HL-60 (cell line): Measurements from ENCODE around the gene ZNF597.

Source experiments
- GABPA ChIP-seq: IDR thresholded peaks from 2 replicates; pipeline ENCODE4 v1.6.1; 2012; ENCODE audit warnings: low read depth
- POLR2AphosphoS5 ChIP-seq: IDR thresholded peaks from 2 replicates; pipeline ENCODE4 v1.6.1; 2012; ENCODE audit warnings: low read depth
- SPI1 ChIP-seq: IDR thresholded peaks from 2 replicates; pipeline ENCODE4 v1.6.1; 2012; ENCODE audit warnings: low read depth, mild to moderate bottlenecking, borderline replicate concordance
- TF ChIP-seq, protein P1 (sequence below): IDR thresholded peaks from one replicate; pipeline ENCODE4 v1.5.1; 2011; ENCODE audit warnings: low read length, control low read depth, inconsistent platforms; ENCODE audit not compliant: insufficient read depth
- TF ChIP-seq, protein P2 (sequence below): IDR thresholded peaks from 2 replicates; pipeline ENCODE4 v1.6.1; 2012; ENCODE audit warnings: low read depth; ENCODE audit not compliant: insufficient replicate concordance

DNA sequence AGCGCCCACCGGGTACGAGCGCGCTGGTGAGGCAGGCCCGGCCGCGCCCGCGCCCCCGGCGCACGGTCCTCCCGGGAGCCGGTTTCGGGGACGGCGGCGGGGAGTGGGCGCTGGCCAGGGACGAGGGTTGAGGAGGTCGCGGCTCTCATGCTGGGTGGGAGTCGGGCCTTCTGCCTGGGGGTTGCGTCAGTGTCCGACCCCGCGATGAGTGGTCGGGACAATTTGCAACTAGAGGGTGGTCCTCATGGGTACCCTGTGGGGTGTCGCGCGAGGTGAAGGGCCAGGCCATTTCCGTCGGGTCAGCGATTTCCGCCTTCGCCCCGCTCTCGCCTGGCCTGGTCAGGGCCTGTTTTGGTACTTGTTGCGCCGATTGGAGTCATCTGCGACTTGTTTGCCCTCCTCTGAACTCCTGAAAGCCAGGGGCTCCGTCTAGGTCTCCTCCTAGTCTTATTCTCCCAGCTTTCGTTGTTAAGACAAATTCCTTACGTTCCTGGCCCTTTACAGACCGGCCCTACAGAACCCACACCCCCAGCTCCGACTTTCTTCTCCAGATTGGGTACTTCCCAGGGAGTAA lies 15.1 kb upstream of the ZNF597 start:
- TF ChIP-seq, protein P1, sequence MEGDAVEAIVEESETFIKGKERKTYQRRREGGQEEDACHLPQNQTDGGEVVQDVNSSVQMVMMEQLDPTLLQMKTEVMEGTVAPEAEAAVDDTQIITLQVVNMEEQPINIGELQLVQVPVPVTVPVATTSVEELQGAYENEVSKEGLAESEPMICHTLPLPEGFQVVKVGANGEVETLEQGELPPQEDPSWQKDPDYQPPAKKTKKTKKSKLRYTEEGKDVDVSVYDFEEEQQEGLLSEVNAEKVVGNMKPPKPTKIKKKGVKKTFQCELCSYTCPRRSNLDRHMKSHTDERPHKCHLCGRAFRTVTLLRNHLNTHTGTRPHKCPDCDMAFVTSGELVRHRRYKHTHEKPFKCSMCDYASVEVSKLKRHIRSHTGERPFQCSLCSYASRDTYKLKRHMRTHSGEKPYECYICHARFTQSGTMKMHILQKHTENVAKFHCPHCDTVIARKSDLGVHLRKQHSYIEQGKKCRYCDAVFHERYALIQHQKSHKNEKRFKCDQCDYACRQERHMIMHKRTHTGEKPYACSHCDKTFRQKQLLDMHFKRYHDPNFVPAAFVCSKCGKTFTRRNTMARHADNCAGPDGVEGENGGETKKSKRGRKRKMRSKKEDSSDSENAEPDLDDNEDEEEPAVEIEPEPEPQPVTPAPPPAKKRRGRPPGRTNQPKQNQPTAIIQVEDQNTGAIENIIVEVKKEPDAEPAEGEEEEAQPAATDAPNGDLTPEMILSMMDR = no peak
- TF ChIP-seq GABPA (no peak), POLR2AphosphoS5 (no peak), SPI1 (no peak)
- TF ChIP-seq, protein P2, sequence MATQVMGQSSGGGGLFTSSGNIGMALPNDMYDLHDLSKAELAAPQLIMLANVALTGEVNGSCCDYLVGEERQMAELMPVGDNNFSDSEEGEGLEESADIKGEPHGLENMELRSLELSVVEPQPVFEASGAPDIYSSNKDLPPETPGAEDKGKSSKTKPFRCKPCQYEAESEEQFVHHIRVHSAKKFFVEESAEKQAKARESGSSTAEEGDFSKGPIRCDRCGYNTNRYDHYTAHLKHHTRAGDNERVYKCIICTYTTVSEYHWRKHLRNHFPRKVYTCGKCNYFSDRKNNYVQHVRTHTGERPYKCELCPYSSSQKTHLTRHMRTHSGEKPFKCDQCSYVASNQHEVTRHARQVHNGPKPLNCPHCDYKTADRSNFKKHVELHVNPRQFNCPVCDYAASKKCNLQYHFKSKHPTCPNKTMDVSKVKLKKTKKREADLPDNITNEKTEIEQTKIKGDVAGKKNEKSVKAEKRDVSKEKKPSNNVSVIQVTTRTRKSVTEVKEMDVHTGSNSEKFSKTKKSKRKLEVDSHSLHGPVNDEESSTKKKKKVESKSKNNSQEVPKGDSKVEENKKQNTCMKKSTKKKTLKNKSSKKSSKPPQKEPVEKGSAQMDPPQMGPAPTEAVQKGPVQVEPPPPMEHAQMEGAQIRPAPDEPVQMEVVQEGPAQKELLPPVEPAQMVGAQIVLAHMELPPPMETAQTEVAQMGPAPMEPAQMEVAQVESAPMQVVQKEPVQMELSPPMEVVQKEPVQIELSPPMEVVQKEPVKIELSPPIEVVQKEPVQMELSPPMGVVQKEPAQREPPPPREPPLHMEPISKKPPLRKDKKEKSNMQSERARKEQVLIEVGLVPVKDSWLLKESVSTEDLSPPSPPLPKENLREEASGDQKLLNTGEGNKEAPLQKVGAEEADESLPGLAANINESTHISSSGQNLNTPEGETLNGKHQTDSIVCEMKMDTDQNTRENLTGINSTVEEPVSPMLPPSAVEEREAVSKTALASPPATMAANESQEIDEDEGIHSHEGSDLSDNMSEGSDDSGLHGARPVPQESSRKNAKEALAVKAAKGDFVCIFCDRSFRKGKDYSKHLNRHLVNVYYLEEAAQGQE = no peak
